Stimulated activated CD8-positive, alpha-beta memory T cell treated with anti-CD3 and anti-CD28 coated beads, Interleukin-12 subunit alpha, Interleukin-12 subunit beta, amount 100 ng/mL, for 1 hour (primary cell): ENCODE measurements around the gene PID1.

Experiments
- DNase-seq: peaks from one replicate; pipeline ENCODE4 v3.0.0-alpha.2; 2020; ENCODE audit warnings: low read depth

PID1 gene

DNA sequence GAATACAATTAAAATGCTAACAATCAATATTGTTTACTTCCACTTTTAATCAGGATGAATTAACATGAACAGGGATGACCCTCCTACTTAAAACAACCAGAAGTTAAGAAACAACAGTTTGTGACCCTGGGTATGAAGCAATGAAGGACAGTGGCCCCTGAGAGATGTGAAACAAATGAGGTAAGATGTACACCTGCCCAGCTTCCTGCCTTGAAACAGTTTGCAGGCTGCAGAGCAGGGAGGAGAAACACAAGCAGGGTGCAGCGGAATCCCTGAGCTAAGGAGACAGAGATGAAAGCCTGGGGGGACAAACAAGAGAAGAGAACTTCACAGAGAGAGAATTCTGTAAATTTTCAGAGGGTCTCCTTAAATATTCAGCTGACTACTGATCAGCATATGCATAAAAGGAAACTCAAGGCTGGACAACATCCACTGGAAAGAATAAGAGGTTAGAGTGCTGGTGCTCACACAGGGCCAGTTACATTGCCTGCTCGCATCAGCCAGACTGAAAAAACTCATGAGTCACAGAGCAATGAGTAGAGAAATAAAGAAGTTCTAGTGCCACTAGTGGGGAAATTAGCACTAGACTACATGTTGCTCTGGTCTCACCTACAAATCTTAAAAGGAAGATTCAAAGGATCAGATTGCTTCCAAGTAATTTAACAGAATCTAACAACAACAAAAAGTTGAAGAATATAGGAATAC is 106.4 kb downstream of the PID1 start:
- DNase-seq: no peak

DNA sequence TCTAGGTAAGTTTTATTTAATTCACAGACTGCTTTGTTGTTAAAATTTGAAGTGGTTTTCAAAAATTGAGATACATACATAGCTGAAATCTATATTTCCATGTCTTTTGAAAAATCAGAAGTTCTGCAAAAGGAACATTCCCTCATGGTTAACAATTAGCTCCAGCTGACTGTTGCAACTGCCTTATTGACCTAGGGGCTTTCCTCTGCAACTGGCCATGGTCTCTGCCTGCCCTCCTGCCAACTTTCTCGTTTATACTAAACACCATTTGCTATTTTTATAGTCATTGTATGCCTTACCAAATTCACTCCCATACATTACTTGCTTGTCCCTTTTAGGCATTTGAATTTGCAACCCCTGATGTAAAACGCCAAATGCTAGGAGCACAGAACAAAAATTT is 107.2 kb downstream of the PID1 start:
- DNase-seq: no peak

DNA sequence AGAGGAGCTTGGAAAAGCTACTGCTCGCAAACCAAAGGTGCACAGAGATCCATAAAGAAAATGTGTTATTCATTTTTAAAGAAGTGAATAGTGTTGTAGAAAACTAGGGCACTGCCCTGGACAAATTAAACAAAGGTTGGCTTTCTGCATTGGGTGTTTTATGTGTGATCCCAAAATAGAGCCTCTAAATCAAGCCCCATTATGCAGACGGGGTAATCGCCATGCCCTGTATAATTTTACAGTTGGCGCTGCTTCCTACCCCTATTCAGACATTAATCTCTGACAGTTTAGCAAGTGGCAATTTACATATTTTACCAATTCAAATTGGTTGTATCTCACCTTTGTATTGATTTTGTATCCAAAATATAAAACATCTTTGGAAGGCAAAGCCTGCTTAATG is 109.1 kb downstream of the PID1 start:
- no peak for DNase-seq

DNA sequence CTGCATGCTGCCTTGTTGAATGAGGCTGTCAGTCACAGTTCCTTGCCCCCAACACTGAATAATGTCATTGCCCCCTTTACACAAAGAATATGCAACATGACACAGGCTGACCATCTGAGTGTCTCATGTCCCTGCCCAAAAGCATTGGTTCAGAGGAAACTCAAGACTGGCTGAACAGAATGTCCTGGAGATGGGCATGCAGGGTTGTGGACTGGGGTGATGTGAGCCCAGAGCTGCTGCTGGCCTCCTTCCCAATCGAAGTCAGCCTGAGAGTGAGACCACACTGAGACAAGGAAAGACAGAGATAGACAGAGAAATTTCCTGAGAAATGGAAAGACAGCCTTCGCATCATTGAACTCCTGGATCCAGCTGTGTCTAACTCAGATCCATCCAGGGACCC is 110.1 kb downstream of the PID1 start:
- DNase-seq: no peak

- no peak for DNase-seq
These were observed 110.9 kb downstream of the PID1 start for GRCh38 chr2:229160180-229160579.

DNA sequence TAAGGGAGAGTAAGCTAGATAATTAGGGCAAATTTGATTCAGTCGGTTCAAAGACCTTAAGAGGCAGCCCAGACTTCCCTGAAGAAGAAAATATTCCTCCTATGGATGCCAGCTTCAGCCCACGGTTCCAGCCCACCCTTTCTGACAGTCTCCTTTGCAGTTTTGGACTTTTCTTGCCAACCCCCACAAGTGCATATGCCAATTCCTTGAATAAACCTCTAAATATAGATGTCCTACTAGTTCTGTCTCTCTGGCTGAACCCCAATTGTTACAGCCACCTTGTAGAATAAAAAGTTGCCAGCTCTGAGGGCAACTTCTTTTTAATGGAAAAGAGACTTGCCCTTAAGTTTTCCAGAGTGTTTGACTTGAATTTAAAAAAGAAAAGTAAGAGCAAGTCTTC is 111.7 kb downstream of the PID1 start:
- DNase-seq: no peak

GRCh38 chr2:229154381-229154780 is 116.7 kb downstream of the PID1 start:
- no peak for DNase-seq

DNA sequence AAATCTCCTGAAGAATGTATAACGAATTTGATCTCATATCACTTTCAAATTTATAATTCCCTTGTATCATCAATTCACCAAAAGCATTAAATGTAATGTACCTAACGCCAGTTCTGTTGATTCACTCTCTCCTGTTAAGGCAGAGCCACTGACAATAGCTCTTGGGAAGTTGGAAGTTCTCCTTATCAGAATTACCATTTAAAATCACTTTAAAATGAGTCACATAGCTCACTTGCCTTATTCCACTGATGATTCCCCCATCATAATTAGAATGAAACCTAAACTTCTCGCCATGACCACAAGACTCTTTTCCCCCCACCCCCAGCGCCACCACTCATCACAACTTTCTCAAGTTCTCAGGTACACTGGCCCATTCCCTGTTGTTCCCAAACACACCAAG is 117.1 kb downstream of the PID1 start:
- DNase-seq: no peak

GRCh38 chr2:229153267-229153666 is 117.8 kb downstream of the PID1 start:
- no peak for DNase-seq

DNA sequence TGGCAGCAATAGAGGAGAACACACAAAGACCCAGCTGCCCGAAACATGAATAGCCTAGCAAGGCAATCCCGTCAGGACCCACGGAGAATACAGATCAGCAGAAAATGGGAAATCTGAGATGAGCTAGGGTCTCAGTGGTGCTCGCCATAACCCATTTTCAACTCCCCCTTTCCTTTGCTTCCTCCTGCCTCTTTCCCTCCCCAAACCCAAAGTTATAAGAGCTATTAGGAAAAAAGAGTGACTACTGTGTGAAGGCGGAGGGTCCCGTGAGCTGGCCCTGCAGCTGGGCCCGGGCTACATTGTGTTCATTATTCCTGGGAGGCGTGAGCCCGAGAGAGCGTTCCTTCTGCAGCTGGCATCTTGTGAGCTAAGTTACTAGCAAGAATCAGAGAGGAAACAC is 118.4 kb downstream of the PID1 start:
- DNase-seq: no peak

GRCh38 chr2:229150317-229150716 is 120.8 kb downstream of the PID1 start:
- no peak for DNase-seq

DNA sequence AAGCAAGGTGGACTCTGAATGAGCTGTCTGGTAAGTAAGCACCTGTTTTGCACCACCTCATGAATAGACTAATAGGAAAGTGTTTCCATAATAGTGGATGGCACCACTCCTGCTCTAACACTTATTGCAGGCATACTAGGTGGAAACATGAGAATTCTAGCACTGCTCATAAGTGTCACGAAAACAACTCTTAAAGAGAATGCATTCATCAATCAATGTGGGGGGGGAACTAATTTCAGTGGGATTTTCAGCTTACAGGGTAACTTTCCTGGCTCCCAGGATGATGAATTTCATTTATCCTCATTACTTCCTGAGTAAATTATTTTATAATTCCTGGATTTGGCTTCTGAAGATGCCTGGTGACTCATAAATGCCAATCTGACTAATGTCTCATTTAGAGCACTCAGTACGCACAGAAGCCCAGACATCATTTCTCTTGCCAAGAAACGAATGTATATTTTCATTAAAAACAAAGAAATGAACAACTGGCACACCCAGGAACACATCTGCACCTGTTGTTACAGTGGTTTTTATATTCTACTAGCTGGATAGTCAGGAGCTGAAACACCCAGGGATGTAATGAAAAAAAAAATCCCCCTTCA is 129.6 kb downstream of the PID1 start:
- no peak for DNase-seq

DNA sequence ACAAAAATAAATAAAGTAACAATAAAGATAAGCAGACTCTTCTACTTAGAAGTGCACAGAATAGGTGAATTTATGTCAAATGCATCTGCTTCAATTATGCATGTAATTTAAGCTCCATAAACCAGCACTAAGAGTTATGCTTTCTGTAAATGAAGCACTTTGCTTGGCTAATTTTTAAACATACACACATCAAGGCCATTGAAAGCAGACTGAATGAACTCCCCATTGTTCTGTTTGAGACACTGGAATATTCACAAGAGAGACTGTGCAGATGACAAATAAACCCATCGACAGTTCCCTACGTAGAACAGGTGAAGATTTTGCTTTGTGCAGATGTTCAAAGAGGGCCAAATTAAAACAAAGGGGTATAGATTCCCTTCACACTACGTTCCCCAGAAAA is 133.4 kb downstream of the PID1 start:
- DNase-seq: no peak

GRCh38 chr2:229137066-229137465 is 134.0 kb downstream of the PID1 start:
- DNase-seq: no peak

DNA sequence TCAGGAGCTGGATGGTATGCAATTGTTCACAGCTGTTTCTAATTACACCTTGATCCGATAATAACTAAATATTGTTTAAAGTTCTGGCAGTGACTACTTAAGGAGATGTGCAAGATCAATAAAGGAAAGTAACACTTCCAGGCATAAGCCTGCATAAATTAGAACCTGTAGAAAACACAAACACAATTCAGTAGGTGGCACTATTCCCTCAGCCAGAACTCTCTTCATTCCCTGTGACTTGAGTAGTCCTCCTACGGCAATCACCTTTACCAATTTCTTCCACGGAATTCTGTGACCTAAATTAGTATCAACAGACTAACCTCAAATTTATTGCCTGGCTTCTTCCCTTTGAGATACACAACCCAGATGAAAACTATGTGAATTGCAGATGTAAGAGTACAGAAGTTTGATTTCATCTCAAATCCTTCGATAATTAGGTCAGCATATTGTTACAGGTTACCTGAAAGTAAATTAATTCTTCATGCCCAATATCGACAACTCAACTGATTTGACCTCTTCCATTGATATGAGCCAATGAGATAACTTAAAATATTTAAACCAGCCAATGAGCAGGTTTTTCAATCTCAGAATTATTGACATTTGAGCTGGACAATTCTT is 137.8 kb downstream of the PID1 start:
- no peak for DNase-seq

GRCh38 chr2:229132236-229132635 is 138.9 kb downstream of the PID1 start:
- no peak for DNase-seq

DNA sequence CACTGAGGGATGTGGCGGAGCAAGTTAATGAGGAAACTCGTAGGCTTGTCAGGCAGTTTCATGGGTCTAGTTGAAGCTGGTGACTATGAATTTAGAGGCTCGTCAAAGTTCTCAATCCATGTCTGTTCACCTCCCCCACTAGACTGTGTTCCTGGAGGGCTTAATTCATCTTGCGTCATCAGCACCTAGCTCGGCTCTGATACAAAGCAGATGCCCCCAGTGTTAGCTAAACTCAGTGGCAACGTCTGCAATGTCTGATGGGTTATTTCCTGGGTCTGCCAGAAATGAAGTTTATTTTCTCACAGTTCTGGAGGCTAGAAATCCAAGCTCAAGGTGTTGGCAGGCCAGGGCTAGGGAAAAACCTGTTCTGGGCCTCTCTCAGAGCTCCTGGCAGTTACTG is 140.6 kb downstream of the PID1 start:
- DNase-seq: no peak

DNA sequence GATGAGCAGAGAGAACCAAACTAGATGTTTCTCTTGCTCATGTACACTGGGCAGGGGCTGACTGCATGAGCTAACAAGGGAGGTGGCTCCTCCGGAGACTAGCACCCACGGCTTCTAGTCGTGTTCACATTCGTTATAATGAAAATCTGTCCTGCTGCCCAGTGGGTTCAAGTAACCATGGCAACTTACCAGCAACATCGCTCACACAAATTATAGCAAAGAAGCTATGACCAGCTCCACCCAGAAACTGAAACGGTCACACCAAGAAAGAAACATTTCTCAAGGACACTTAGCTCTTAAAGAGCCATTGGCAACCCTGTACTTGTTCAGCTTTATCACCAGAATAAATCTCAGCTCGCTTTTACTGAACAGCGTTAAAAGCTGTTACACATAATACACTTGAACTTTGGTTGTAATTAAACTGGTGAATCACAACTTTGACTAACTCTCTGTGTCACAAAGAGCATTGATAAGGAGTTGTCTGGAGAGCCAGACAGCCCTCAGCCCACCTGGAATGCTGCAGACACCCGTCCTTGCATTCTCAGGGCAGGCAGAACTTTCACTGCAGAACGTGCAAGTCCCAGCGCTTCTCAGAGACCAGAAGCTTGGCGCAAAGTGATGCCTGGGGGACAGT is 141.2 kb downstream of the PID1 start:
- DNase-seq: no peak

- no peak for DNase-seq
These were observed 143.6 kb downstream of the PID1 start for GRCh38 chr2:229127471-229127870.

- DNase-seq: no peak
These were observed 145.0 kb downstream of the PID1 start for GRCh38 chr2:229126066-229126465.

DNA sequence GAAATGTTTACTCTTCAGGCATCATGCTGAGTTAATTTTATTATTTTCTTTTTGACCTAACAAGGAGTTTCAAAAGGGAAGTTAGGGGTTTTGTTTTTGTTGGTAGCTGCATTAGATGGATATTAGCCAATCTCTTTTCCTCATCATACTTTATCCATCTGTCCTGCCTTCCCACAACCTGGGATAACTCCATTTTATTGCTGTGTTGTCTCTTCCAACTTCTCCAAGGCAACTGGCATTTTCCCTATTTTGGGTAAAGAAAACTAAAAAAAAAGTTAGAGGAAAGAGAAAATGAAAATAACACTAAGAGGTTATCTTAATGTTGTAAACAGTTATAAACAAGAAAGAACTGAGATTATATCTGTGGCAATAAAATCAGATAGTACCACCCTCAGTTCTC is 147.0 kb downstream of the PID1 start:
- no peak for DNase-seq

DNA sequence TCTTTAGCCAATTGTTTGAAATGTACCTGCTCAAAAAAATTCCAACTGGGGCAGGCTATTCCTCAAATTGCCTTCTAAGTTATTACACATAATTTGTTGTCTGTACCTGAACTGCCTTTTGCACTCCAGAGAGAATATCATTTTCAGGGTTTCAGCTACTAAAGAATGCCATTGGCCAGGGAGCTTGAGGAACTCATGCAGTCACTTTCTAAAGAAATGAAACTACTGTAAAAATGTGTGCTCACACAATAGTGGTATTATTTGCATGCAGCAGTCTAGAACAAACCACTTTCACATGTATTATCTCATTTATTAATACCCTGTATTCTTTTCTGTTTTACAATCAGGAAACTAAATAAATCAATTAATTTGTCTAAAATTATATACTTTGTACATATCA is 152.2 kb downstream of the PID1 start:
- DNase-seq: no peak

DNA sequence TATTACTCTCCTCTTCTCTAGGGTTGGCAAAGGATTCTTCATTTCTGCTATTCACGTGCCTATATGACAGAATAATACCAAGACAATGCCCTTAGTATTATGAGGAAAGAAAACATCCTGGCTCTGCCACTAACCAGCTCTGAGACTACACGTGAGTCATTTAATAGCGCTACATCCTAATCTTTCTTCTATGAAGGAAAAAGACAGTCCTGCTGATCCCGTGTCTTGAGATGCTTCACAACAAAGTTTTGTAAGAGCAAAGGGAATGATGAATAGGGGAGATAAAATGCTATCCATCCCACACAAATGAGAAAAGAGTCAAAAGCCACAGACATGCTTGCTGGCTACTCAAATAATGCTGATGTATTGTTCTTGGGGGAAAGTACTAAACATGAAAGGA is 152.8 kb downstream of the PID1 start:
- DNase-seq: no peak
